KOPT-K1 (cell line): Measurements from ENCODE around the gene NRXN3.

Experiments
- H3K27ac ChIP-seq: fragments of 200-600 bp; sonication (generic); 2 replicates; pipeline ENCODE4 v1.5.1; 2016; ENCODE audit warnings: antibody characterized with exemption, mild to moderate bottlenecking, low read depth, low read length; ENCODE audit not compliant: poor library complexity, severe bottlenecking
- H3K36me3 ChIP-seq: fragments of 200-600 bp; sonication (generic); 2 replicates; pipeline ENCODE4 v1.5.1; 2017; ENCODE audit warnings: antibody characterized with exemption, mild to moderate bottlenecking, low read length, moderate library complexity; ENCODE audit not compliant: insufficient read depth
- H3K9me3 ChIP-seq: fragments of 200-600 bp; sonication (generic); 2 replicates; pipeline ENCODE4 v1.5.1; 2017; ENCODE audit warnings: antibody characterized with exemption, low read length, mild to moderate bottlenecking; ENCODE audit not compliant: insufficient read depth, poor library complexity, severe bottlenecking

NRXN3 gene

DNA sequence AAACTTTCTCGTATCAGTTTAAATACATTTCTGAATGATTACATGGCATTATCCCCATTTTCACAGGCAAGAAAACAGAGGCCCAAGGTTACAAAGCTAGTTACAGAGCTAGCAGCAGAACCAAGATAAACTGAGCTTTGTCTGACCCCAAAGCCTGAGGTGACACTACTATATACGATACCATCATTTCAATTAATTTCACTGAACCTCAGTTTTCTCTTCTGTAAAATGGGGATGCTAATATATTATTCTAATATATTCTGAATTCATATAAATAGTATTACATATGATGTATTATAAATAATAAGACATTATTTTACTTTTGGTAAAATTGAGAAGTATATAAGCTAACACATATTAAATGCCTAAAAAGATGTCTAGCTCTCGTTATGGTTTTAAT is 143.3 kb downstream of the NRXN3 start:
- Histone ChIP-seq H3K27ac (no peak overlapping the region), H3K36me3 (no peaks in the 10 kb centered on the region), H3K9me3 (no peaks in the 10 kb centered on the region)

DNA sequence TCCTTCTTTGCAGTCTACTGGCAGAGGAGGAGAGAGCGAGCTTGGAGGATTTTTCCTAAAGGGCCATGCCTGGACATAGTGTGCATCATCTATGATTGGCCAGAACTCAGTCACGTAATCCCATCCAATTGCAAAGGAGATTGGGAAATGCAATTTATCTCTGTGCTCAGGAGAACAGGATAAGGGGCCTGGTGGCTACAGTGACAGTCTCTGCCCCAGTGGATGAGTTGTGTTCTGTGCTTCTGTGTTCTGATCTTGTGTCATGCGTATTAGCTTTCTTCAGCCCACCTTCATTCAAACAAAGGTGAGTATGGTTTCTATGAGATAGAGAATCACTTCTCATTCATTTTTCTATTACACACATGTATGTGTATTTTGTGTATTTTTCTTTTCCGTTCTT is 144.3 kb downstream of the NRXN3 start:
- Histone ChIP-seq H3K27ac (no peak overlapping the region), H3K36me3 (no peaks in the 10 kb centered on the region), H3K9me3 (no peaks in the 10 kb centered on the region)

DNA sequence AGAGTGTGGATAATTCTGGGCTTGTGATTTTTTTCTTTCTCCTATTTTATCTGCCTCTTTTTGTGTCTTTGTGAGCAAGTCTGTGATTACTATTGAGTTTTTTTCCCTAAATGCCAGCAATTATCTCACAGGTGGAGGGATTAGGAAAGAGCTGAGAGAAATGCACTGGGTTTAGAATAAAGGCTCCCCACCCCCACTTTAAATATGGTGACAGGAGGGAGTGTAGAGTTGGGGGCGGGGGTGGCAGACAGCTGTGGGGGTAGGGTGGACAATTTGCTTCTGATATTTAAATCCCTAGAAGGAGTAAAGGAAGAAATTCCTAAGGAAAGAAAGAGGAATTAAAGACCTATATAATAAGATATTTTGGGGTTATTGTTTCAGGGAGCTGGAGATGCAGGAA is 145.9 kb downstream of the NRXN3 start:
- H3K36me3 ChIP-seq = no peaks in the 10 kb centered on the region

GRCh38 chr14:78316786-78317185 is 146.6 kb downstream of the NRXN3 start:
- no peaks in the 10 kb centered on the region for H3K36me3 ChIP-seq
- no peak overlapping the region for H3K27ac ChIP-seq
- H3K9me3 ChIP-seq = no peaks in the 10 kb centered on the region

More for the DNA sequence above, 145.9 kb downstream of the NRXN3 start:
- Histone ChIP-seq H3K9me3 (no peaks in the 10 kb centered on the region), H3K27ac (no peak overlapping the region)

DNA sequence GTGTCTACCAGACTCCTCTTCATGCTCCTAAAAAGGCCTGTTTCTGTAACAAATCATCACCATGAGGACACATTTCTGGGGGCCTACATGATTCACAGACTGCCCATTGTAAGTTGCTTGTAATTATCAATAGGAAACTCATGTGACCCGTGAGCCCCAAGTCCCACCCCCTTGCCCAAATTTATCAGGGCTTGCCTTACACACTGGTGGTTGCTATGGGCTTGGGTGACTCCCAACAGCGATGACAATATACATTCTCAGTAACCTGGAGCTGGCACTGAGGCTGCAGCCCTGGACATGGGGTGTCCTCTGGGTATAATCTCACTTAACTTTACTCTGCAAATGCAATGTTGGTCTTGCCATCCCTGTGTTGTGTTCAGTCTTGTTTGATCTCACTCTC is 149.2 kb downstream of the NRXN3 start:
- H3K27ac ChIP-seq = no peak overlapping the region
- H3K9me3 ChIP-seq = no peaks in the 10 kb centered on the region
- H3K36me3 ChIP-seq = no peaks in the 10 kb centered on the region

- Histone ChIP-seq H3K9me3 (no peaks in the 10 kb centered on the region), H3K36me3 (no peaks in the 10 kb centered on the region), H3K27ac (no peak overlapping the region)
These were observed 149.9 kb downstream of the NRXN3 start for GRCh38 chr14:78319887-78320635.

DNA sequence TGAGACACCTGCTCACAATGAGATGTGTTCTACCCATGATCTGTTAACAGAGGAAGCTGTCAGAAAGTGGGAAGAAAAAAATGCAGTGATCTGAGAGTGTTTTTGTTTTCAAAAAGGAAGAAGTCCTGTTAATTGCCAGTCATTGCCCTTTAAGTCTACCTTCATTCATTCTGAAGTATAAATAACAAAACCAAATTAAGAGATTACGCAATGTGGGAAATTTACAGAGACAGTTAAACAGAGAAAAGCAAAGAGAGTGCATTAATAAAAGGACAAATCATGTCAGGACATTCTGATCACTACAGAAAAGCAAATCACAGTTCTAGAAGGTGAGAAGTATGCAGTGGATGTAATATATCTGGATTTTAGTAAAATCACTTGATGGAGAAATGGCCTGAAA is 154.2 kb downstream of the NRXN3 start:
- no peaks in the 10 kb centered on the region for H3K9me3 ChIP-seq
- H3K27ac ChIP-seq = no peak overlapping the region

GRCh38 chr14:78325911-78326310 is 155.7 kb downstream of the NRXN3 start:
- Histone ChIP-seq H3K36me3 (no peaks in the 10 kb centered on the region), H3K9me3 (no peaks in the 10 kb centered on the region), H3K27ac (no peak overlapping the region)

More for the DNA sequence above, 154.2 kb downstream of the NRXN3 start:
- H3K36me3 ChIP-seq = no peaks in the 10 kb centered on the region

DNA sequence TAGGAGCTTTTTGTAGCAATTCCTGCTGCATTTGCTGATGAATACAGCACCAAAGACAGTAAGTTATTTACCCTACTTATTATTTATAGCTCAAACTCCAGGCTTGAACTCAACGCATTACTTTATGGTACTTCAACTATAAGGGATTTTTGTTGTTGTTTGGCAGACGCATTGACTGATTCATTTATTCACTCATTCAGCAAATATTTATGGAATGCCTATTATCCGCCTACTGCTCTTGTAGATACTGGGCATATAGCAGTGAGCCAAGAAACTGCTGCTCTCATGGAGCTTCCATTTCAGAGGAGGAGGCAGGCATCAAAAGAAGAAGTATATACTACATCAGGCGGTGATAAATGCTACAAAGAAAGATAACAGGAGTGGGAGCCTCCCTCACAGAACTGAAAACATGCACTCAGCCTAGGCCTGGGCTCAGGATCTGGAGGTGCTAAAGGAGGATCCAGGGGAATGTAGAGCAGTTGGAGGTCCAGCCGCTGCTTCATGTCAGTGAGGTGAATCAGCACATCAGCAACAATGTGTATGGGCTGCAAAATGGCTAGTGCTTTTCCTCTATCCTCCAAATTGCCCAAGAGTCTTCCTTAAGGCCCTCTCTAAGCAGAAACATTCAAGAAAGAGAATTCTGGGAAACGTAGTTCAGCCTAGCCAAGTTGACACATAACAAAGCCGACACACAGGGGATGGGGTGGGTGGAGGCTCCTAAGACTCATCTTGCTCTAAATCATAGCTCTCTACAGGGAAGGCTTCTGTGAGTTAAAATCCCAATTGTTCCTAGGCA is 157.5 kb downstream of the NRXN3 start:
- H3K27ac ChIP-seq = no peak overlapping the region
- no peaks in the 10 kb centered on the region for H3K9me3 ChIP-seq
- no peaks in the 10 kb centered on the region for H3K36me3 ChIP-seq

DNA sequence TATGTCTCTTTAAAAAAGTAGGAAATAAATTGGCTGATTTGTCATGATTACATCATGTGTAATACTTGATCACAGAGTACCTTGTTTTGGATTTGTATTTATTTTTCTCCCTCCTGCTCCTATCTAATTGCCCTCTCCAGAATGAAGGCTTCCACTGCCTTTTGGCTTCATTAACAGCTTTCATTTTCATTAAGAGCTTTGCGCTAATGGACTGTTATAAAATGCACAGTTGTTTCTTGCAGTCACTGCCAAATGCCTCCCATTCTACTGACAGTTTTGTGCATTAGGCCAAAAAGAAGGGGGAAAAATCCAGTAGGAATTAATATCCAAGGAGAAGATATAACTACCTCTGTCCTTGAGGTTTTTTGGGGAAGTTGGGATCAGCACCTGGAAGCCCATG is 159.2 kb downstream of the NRXN3 start:
- Histone ChIP-seq H3K27ac (no peak overlapping the region), H3K9me3 (no peaks in the 10 kb centered on the region), H3K36me3 (no peaks in the 10 kb centered on the region)

- H3K9me3 ChIP-seq = no peaks in the 10 kb centered on the region
- no peak overlapping the region for H3K27ac ChIP-seq
- H3K36me3 ChIP-seq = no peaks in the 10 kb centered on the region
These were observed 165.4 kb downstream of the NRXN3 start for GRCh38 chr14:78335531-78335930.

DNA sequence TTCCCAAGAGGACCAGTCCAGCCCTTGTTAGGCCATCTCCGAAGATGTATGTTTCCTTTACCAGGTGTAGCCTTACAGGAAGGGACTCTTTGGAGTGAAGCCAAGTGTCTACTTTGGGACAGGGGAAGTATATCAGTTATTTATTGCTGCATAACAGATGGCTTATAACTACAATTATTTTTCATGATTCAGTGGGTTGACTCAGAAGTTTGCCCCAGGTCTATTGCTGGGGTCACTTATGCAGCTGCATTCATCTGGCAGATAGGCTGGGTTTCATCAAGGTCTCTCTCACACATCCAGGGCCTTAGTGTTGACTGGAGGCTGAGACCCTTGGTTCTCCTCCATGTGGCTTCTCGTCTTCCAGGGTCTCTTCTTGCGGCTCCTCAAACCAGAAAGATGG is 170.1 kb downstream of the NRXN3 start:
- Histone ChIP-seq H3K9me3 (no peaks in the 10 kb centered on the region), H3K27ac (no peak overlapping the region), H3K36me3 (no peaks in the 10 kb centered on the region)

- Histone ChIP-seq H3K36me3 (no peaks in the 10 kb centered on the region), H3K9me3 (no peaks in the 10 kb centered on the region), H3K27ac (no peak overlapping the region)
These were observed 171.7 kb downstream of the NRXN3 start for GRCh38 chr14:78341827-78342389.

- Histone ChIP-seq H3K27ac (no peak overlapping the region), H3K9me3 (no peaks in the 10 kb centered on the region)
These were observed 172.7 kb downstream of the NRXN3 start for GRCh38 chr14:78342879-78343278.

GRCh38 chr14:78344290-78344689 is 174.1 kb downstream of the NRXN3 start:
- Histone ChIP-seq H3K27ac (no peak overlapping the region), H3K36me3 (no peaks in the 10 kb centered on the region), H3K9me3 (no peaks in the 10 kb centered on the region)

More at GRCh38 chr14:78342879-78343278, 172.7 kb downstream of the NRXN3 start:
- H3K36me3 ChIP-seq = no peaks in the 10 kb centered on the region
